H1 (cell line): ENCODE data around the gene RELN.

Source experiments
- BRCA1 ChIP-seq: IDR thresholded peaks from 2 replicates; pipeline ENCODE4 v1.6.1; 2012; ENCODE audit warnings: low read depth, low read length, improper control_type of control experiment
- CHD2 ChIP-seq: IDR thresholded peaks from 2 replicates; pipeline ENCODE4 v1.6.1; 2012; ENCODE audit warnings: low read length, improper control_type of control experiment
- EZH2 ChIP-seq: fragments of 200-600 bp; sonication (generic); IDR thresholded peaks from 2 replicates; pipeline ENCODE4 v1.7.1; 2012; ENCODE audit warnings: low read depth, mild to moderate bottlenecking, moderate library complexity, low read length, inconsistent platforms; ENCODE audit not compliant: severe bottlenecking
- JUND ChIP-seq: IDR thresholded peaks from 2 replicates; pipeline ENCODE4 v1.6.1; 2011; ENCODE audit warnings: mild to moderate bottlenecking, improper control_type of control experiment, low read length
- PHF8 ChIP-seq: fragments of 200-600 bp; sonication (generic); conservative IDR thresholded peaks from 2 replicates; pipeline ENCODE4 v1.7.1; 2012; ENCODE audit warnings: low read depth, mild to moderate bottlenecking, inconsistent platforms, low read length, moderate library complexity
- RBBP5 ChIP-seq: IDR thresholded peaks from 2 replicates; pipeline ENCODE4 v1.7.1; 2012; ENCODE audit warnings: low read depth, mild to moderate bottlenecking, inconsistent platforms, low read length, moderate library complexity, borderline replicate concordance
- SUZ12 ChIP-seq: fragments of 200-600 bp; sonication (generic); IDR thresholded peaks from 2 replicates; pipeline ENCODE4 v1.6.1; 2012; ENCODE audit warnings: mild to moderate bottlenecking, inconsistent platforms, low read length, moderate library complexity, mixed read lengths
- YY1 ChIP-seq: IDR thresholded peaks from 2 replicates; pipeline ENCODE4 v1.6.1; 2011; ENCODE audit warnings: low read depth, mild to moderate bottlenecking, low read length
- TF ChIP-seq, protein P1 (sequence below): IDR thresholded peaks from 2 replicates; pipeline ENCODE4 v1.6.1; 2012; ENCODE audit warnings: inconsistent platforms

DNA sequence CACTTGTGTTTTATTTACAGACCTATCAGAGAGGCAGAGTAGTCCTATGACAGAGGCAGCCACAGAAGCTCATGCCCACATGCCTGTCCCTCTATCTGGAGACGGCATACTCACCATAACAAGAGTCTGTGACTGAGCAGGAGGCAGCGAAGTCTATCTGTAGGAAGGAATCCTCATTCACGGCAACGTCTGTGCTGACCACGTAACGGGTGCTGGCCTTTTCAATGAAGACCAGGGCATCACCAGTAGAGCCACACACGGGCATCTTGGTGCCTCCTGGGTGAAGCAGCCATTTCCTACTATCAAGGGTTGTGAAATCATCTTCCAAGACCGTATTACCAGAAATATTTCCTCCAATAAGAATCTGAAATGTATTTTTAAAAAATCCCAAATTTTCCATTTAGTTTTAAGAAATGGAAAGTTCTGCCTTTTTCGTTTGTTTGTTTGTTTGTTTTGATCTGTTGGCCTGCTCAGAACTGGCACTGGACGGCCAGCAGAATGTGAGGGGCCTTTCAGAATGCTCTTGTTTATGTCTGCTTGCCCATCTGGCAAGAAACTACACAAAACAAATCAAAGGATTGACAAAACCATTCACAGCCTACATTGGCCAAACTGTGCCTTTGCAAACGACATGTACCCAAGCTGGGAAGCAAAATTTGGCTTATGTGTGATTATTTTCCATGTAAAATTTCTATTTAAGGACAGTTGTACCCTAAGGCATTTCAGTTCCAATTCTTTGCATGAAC, 450.3 kb downstream of the RELN start:
- no peak for TF ChIP-seq BRCA1
- no peak for TF ChIP-seq CHD2
- no peak for TF ChIP-seq EZH2
- no peak for TF ChIP-seq SUZ12
- no peak for TF ChIP-seq YY1
- TF ChIP-seq RBBP5 = no peak
- TF ChIP-seq PHF8 = no peak
- TF ChIP-seq JUND = no peak
- TF ChIP-seq, protein P1, sequence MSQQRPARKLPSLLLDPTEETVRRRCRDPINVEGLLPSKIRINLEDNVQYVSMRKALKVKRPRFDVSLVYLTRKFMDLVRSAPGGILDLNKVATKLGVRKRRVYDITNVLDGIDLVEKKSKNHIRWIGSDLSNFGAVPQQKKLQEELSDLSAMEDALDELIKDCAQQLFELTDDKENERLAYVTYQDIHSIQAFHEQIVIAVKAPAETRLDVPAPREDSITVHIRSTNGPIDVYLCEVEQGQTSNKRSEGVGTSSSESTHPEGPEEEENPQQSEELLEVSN = no peak
